K562 (cell line): Measurements from ENCODE around the gene HEMK1. TPM values are rescaled to one million over a fixed set of nuclear protein-coding genes. Genes with fewer than 3 reads are reported as not detected.

Experiments
- CREB3L1 ChIP-seq: fragments of 450-650 bp; IDR thresholded peaks from 2 replicates; pipeline ENCODE4 v1.6.1; 2014; ENCODE audit warnings: low read depth, mild to moderate bottlenecking, moderate library complexity, borderline replicate concordance
- FOXP4 ChIP-seq: sonication (generic); formaldehyde crosslinking; IDR thresholded peaks from 2 replicates; pipeline ENCODE4 v1.8.0; 2022; ENCODE audit warnings: mild to moderate bottlenecking, missing genetic modification reagents, borderline replicate concordance
- ID3 ChIP-seq, 2 experiments: fragments of 250-450 bp in 1 of 2; fragments of 450-650 bp in 1 of 2; sonication (Bioruptor Pico) in 1 of 2; IDR thresholded peaks; 2 replicates each; pipeline versions ENCODE4 v1.6.1 to v1.8.0; 2016 to 2021; ENCODE audit warnings: mild to moderate bottlenecking in 2 of 2, moderate library complexity in 2 of 2, missing compliant biosample characterization in 1 of 2, missing genetic modification characterization in 1 of 2
- NR0B1 ChIP-seq: fragments of 450-650 bp; IDR thresholded peaks from one replicate; pipeline ENCODE4 v1.6.1; 2018; ENCODE audit warnings: mild to moderate bottlenecking, moderate library complexity; ENCODE audit not compliant: partially characterized antibody
- TAF1 ChIP-seq: IDR thresholded peaks from 2 replicates; pipeline ENCODE4 v1.6.1; 2011; ENCODE audit warnings: mild to moderate bottlenecking, low read length, moderate library complexity; ENCODE audit not compliant: insufficient read depth, control insufficient read depth, severe bottlenecking; ENCODE audit errors: extremely low read depth
- ZBTB40 ChIP-seq, 2 experiments: fragments of 450-650 bp in 1 of 2; sonication (generic) in 1 of 2; formaldehyde crosslinking in 1 of 2; IDR thresholded peaks; 2 replicates each; pipeline versions ENCODE4 v1.7.1 to v1.9.0; 2016 to 2022; ENCODE audit warnings: inconsistent platforms in 1 of 2, mild to moderate bottlenecking in 1 of 2, missing genetic modification reagents in 1 of 2
- ZNF583 ChIP-seq: fragments of 250-450 bp; sonication (Bioruptor Pico); IDR thresholded peaks from 2 replicates; pipeline ENCODE4 v1.4.0; 2020
- polyA plus RNA-seq, 8 experiments: library from polyadenylated mRNA; depleted of rRNA in 4 of 8; stranded (reverse) in 5 of 8; unstranded in 3 of 8; fragments of >200 nt; fragmentation: Nextera tagmentation in 2 of 8; fragmentation: Illumina TruSeq in 1 of 8; extraction: Ambion mirVana in 2 of 8; extraction: Trizol in 1 of 8; gene quantifications; 2 replicates each; pipeline versions ENCODE4 v1.2.1 to v1.2.3, GENCODE V29; 2011 to 2014; ENCODE audit warnings: inconsistent platforms in 1 of 8, missing spikeins in 1 of 8
- total RNA-seq, 7 experiments: library from RNA; depleted of rRNA in 6 of 7; stranded (reverse); fragments of >200 nt in 6 of 7; fragmentation: Illumina TruSeq in 2 of 7; extraction: Trizol in 2 of 7; gene quantifications; 2 replicates each; pipeline versions ENCODE4 v1.2.1 to v1.2.3, GENCODE V29; 2011 to 2021; ENCODE audit warnings: low replicate concordance in 1 of 7
- TF ChIP-seq, protein P1 (sequence below): sonication (generic); formaldehyde crosslinking; IDR thresholded peaks from 2 replicates; pipeline ENCODE4 v1.8.0; 2022; ENCODE audit warnings: mild to moderate bottlenecking, missing genetic modification reagents

HEMK1 gene
- total and polyA plus RNA-seq, 9 of the 15 experiments (the other 6 are each of a cell fraction or from before 2014, with no cell fraction given), result 2.0 to 16.8 (median 11.4) TPM

- TF ChIP-seq FOXP4 (CRISPR knock-in tag) (0 out of 2 replicates have a peak, but pooled peaks have one; percentile 65), NR0B1 (no peak), TAF1 (peak; percentile 61), ZNF583 (CRISPR knock-in tag) (peak; percentile 47; the same call in 1 of the 2 replicates), CREB3L1 (peak; percentile 97), ZBTB40 (IDR thresholded peaks at IDR 0.05) (peak; percentile 99), ZBTB40 (CRISPR knock-in tag; IDR thresholded peaks at IDR 0.05) (no peak), ID3 (CRISPR knock-in tag; IDR thresholded peaks at IDR 0.05) (no peak), ID3 (tag; IDR thresholded peaks at IDR 0.05) (0 out of 2 replicates have a peak, but pooled peaks have one; percentile 43)
- TF ChIP-seq, protein P1, sequence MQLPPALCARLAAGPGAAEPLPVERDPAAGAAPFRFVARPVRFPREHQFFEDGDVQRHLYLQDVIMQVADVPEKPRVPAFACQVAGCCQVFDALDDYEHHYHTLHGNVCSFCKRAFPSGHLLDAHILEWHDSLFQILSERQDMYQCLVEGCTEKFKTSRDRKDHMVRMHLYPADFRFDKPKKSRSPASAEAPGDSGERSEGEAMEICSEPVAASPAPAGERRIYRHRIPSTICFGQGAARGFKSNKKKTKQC (CRISPR knock-in tag), result peak; percentile 50; the same call in 1 of the 2 replicates
Observed at GRCh38 chr3:50568947-50569749, at the start of gene HEMK1 (continued).
